Measurements from ENCODE around the gene PKN1. TPM values are rescaled to one million over a fixed set of nuclear protein-coding genes. Genes with fewer than 3 reads are reported as not detected.

PKN1 gene
- total RNA-seq, 1 experiment from 2014 or later = 170 TPM

DNA sequence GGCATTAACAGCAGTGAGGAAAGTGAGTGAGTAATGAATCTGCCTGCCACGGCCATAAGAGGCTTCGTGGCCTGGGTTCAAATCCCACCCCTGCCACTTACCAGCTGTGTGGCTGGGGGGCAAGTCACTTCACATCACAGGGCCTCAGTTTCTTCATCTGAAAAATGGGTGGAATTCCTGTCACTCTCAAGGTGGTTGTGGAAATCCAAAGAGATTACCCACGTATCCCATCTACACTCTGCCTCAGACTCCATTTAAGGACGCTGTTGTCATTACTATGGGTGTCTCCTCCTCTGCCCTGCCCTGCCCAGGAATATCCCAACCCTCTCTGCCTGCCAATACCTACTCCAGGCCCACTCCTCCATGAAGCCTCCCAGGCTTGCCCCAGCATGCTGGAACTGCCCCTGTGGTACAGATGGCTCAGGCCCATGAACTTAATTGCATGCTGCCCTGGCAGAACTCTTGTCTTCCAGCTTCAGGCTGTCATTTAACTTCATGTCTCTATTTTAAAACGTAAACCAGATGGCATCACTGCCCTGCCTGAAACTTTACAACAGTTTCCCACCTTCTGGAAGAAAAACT lies 59.7 kb downstream of the PKN1 start:
- Mint-ChIP-seq H3K9me3 (no peaks in the 10 kb centered on the region), H3K27ac (0 out of 2 replicates have a peak overlapping the region, but pooled peaks have one; percentile 43), H3K36me3 (peaks cover 39% of the 10 kb centered on the region), H3K4me1 (peaks cover 21% of the 10 kb centered on the region), H3K4me3 (no peak overlapping the region), H3K27me3 (ENCODE audit: low read depth) (no peaks in the 10 kb centered on the region)
- ATAC-seq = no peak
- ChIA-PET POLR2A (interaction anchor here (0.7 kb wide), 1 partner anchor 20 kb away, joined by 3 read pairs; no protein-coding TSS in a partner anchor), CTCF (interaction anchor here (2.1 kb wide), 1 partner anchor 13 kb away, joined by 10 read pairs; no protein-coding TSS in a partner anchor)
- TF ChIP-seq HMGA2 (CRISPR knock-in tag; IDR thresholded peaks at IDR 0.05) = no peak
- no peak for TF ChIP-seq OVOL2 (CRISPR knock-in tag; IDR thresholded peaks at IDR 0.05; ENCODE audit: borderline replicate concordance)
- TF ChIP-seq, protein P1, sequence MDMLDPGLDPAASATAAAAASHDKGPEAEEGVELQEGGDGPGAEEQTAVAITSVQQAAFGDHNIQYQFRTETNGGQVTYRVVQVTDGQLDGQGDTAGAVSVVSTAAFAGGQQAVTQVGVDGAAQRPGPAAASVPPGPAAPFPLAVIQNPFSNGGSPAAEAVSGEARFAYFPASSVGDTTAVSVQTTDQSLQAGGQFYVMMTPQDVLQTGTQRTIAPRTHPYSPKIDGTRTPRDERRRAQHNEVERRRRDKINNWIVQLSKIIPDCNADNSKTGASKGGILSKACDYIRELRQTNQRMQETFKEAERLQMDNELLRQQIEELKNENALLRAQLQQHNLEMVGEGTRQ (CRISPR knock-in tag; IDR thresholded peaks at IDR 0.05) = no peak
- no peak for TF ChIP-seq EMX1 (CRISPR knock-in tag; IDR thresholded peaks at IDR 0.05)
- TF ChIP-seq, protein P2, sequence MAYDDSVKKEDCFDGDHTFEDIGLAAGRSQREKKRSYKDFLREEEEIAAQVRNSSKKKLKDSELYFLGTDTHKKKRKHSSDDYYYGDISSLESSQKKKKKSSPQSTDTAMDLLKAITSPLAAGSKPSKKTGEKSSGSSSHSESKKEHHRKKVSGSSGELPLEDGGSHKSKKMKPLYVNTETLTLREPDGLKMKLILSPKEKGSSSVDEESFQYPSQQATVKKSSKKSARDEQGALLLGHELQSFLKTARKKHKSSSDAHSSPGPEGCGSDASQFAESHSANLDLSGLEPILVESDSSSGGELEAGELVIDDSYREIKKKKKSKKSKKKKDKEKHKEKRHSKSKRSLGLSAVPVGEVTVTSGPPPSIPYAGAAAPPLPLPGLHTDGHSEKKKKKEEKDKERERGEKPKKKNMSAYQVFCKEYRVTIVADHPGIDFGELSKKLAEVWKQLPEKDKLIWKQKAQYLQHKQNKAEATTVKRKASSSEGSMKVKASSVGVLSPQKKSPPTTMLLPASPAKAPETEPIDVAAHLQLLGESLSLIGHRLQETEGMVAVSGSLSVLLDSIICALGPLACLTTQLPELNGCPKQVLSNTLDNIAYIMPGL (CRISPR knock-in tag; IDR thresholded peaks at IDR 0.05) = no peak
- TF ChIP-seq ZNF671 (CRISPR knock-in tag; IDR thresholded peaks at IDR 0.05) = no peak
- TF ChIP-seq, protein P3, sequence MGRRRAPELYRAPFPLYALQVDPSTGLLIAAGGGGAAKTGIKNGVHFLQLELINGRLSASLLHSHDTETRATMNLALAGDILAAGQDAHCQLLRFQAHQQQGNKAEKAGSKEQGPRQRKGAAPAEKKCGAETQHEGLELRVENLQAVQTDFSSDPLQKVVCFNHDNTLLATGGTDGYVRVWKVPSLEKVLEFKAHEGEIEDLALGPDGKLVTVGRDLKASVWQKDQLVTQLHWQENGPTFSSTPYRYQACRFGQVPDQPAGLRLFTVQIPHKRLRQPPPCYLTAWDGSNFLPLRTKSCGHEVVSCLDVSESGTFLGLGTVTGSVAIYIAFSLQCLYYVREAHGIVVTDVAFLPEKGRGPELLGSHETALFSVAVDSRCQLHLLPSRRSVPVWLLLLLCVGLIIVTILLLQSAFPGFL (CRISPR knock-in tag; IDR thresholded peaks at IDR 0.05; ENCODE audit: borderline replicate concordance) = no peak
- no peak for TF ChIP-seq SOX15 (CRISPR knock-in tag; IDR thresholded peaks at IDR 0.05)
- TF ChIP-seq, protein P4, sequence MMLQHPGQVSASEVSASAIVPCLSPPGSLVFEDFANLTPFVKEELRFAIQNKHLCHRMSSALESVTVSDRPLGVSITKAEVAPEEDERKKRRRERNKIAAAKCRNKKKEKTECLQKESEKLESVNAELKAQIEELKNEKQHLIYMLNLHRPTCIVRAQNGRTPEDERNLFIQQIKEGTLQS (CRISPR knock-in tag; conservative IDR thresholded peaks at IDR 0.05) = no peak
- TF ChIP-seq, protein P5, sequence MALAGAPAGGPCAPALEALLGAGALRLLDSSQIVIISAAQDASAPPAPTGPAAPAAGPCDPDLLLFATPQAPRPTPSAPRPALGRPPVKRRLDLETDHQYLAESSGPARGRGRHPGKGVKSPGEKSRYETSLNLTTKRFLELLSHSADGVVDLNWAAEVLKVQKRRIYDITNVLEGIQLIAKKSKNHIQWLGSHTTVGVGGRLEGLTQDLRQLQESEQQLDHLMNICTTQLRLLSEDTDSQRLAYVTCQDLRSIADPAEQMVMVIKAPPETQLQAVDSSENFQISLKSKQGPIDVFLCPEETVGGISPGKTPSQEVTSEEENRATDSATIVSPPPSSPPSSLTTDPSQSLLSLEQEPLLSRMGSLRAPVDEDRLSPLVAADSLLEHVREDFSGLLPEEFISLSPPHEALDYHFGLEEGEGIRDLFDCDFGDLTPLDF (CRISPR knock-in tag; IDR thresholded peaks at IDR 0.05) = no peak
- TF ChIP-seq, protein P6, sequence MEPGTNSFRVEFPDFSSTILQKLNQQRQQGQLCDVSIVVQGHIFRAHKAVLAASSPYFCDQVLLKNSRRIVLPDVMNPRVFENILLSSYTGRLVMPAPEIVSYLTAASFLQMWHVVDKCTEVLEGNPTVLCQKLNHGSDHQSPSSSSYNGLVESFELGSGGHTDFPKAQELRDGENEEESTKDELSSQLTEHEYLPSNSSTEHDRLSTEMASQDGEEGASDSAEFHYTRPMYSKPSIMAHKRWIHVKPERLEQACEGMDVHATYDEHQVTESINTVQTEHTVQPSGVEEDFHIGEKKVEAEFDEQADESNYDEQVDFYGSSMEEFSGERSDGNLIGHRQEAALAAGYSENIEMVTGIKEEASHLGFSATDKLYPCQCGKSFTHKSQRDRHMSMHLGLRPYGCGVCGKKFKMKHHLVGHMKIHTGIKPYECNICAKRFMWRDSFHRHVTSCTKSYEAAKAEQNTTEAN (CRISPR knock-in tag; IDR thresholded peaks at IDR 0.05) = no peak
- TF ChIP-seq GRHL2 (CRISPR knock-in tag; IDR thresholded peaks at IDR 0.05; ENCODE audit: insufficient replicate concordance, severe bottlenecking) = no peak
- TF ChIP-seq, protein P7, sequence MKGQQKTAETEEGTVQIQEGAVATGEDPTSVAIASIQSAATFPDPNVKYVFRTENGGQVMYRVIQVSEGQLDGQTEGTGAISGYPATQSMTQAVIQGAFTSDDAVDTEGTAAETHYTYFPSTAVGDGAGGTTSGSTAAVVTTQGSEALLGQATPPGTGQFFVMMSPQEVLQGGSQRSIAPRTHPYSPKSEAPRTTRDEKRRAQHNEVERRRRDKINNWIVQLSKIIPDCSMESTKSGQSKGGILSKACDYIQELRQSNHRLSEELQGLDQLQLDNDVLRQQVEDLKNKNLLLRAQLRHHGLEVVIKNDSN (CRISPR knock-in tag; IDR thresholded peaks at IDR 0.05) = no peak
- no peak for TF ChIP-seq ZNF396 (CRISPR knock-in tag; IDR thresholded peaks at IDR 0.05; ENCODE audit: borderline replicate concordance)
- TF ChIP-seq NFATC4 (CRISPR knock-in tag; IDR thresholded peaks at IDR 0.05) = no peak
- DNase-seq (ENCODE audit: low spot score) = no peak

DNA sequence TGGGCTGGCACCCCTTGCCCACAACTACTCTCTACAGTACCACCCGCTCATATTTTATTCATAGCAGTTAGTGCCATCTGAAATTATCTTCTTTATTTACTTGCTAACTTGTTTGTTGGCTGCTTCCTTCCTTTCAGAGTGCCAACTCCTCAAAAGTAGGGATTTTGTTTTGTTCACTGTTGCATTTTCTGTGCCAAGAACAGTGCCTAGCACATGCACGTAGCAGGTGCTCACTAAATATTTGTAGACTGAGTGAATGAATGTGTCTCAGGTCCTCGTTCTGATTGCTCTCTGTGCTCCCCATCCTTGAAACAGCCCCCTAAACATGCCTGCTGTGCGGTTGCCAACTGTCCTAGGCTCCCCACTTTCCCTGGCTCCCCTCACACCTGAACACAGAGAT lies 61.3 kb downstream of the PKN1 start:
- no peaks in the 10 kb centered on the region for H3K9me3 Mint-ChIP-seq
- no peak for ATAC-seq
- peak overlapping the region; percentile 85 for H3K27ac Mint-ChIP-seq
- peaks cover 4% of the 10 kb centered on the region; the same call in 1 of the 2 replicates for H3K27me3 Mint-ChIP-seq (ENCODE audit: low read depth)
- DNase-seq (ENCODE audit: low spot score) = no peak
- CTCF ChIA-PET = interaction anchor here (0.7 to 4.2 kb wide), 4 partner anchors 8 to 89 kb away, joined by 3 to 46 read pairs (median 4); no protein-coding TSS in a partner anchor
- POLR2A ChIA-PET = no interaction called here
- H3K36me3 Mint-ChIP-seq = peaks cover 29% of the 10 kb centered on the region
- peaks cover 21% of the 10 kb centered on the region for H3K4me1 Mint-ChIP-seq
- H3K4me3 Mint-ChIP-seq = peak overlapping the region; percentile 89
- TF ChIP-seq, protein P8, sequence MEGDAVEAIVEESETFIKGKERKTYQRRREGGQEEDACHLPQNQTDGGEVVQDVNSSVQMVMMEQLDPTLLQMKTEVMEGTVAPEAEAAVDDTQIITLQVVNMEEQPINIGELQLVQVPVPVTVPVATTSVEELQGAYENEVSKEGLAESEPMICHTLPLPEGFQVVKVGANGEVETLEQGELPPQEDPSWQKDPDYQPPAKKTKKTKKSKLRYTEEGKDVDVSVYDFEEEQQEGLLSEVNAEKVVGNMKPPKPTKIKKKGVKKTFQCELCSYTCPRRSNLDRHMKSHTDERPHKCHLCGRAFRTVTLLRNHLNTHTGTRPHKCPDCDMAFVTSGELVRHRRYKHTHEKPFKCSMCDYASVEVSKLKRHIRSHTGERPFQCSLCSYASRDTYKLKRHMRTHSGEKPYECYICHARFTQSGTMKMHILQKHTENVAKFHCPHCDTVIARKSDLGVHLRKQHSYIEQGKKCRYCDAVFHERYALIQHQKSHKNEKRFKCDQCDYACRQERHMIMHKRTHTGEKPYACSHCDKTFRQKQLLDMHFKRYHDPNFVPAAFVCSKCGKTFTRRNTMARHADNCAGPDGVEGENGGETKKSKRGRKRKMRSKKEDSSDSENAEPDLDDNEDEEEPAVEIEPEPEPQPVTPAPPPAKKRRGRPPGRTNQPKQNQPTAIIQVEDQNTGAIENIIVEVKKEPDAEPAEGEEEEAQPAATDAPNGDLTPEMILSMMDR (IDR thresholded peaks at IDR 0.05) = no peak
- TF ChIP-seq ZNF219 (CRISPR knock-in tag; IDR thresholded peaks at IDR 0.05; ENCODE audit: borderline replicate concordance) (no peak), TEAD4 (CRISPR knock-in tag; IDR thresholded peaks at IDR 0.05) (no peak), GTF2I (CRISPR knock-in tag; conservative IDR thresholded peaks at IDR 0.05) (no peak), FOXP1 (CRISPR knock-in tag; IDR thresholded peaks at IDR 0.05; ENCODE audit: borderline replicate concordance) (no peak), ZNF317 (CRISPR knock-in tag; IDR thresholded peaks at IDR 0.05; ENCODE audit: borderline replicate concordance, low read depth) (no peak)
- TF ChIP-seq, protein P5 (CRISPR knock-in tag; IDR thresholded peaks at IDR 0.05) = no peak

Measured in WTC11 (cell line).